CD4-positive, CD25-positive, alpha-beta regulatory T cell (primary cell): ENCODE results near the gene MAPKAPK2. TPM values are rescaled to one million over a fixed set of nuclear protein-coding genes. Genes with fewer than 3 reads are reported as not detected.
A peak's percentile ranks its signal among the peaks of the same experiment; 100 is the strongest.

Experiments
- ATAC-seq, 2 donors: fragments of 150-1000 bp; cut with Tn5 transposase; one replicate each; pipeline ENCODE4 v1.10.0; 2021; ENCODE audit warnings: low read depth in 2 of 2, moderate number of reproducible peaks in 2 of 2, moderate library complexity in 1 of 2
- DNase-seq, 3 donors: peaks; one replicate each; pipeline versions ENCODE4 v3.0.0 to v3.0.0-alpha.2; 2012 to 2022; ENCODE audit warnings: mixed read lengths in 1 of 3
- H3K27ac ChIP-seq: one replicate; pipeline ENCODE4 v1.7.0; 2013; ENCODE audit warnings: mild to moderate bottlenecking, low read length; ENCODE audit not compliant: insufficient read depth, poor library complexity, severe bottlenecking
- H3K27me3 ChIP-seq: one replicate; pipeline ENCODE4 v1.7.0; 2013; ENCODE audit warnings: low read length; ENCODE audit not compliant: control insufficient read depth, insufficient read depth
- H3K36me3 ChIP-seq: one replicate; pipeline ENCODE4 v1.7.0; 2013; ENCODE audit warnings: mild to moderate bottlenecking, low read length, moderate library complexity; ENCODE audit not compliant: control insufficient read depth, insufficient read depth
- H3K4me1 ChIP-seq: 2 replicates; pipeline ENCODE4 v1.7.0; 2013; ENCODE audit warnings: mild to moderate bottlenecking, low read length; ENCODE audit not compliant: insufficient read depth, control insufficient read depth, poor library complexity, severe bottlenecking
- H3K4me3 ChIP-seq: one replicate; pipeline ENCODE4 v1.7.0; 2013; ENCODE audit warnings: low read depth, mild to moderate bottlenecking, low read length, moderate library complexity
- H3K9me3 ChIP-seq, 2 experiments: 1 replicate in 1 of 2; 2 replicates in 1 of 2; pipeline ENCODE4 v1.7.0; 2013; ENCODE audit warnings: low read length in 2 of 2, mild to moderate bottlenecking in 1 of 2, moderate library complexity in 1 of 2; ENCODE audit not compliant: control insufficient read depth in 2 of 2
- H3K27ac Mint-ChIP-seq, 3 donors: one replicate each; pipeline ENCODE4 v1.8.0; 2020 to 2022; ENCODE audit warnings: mild to moderate bottlenecking in 3 of 3, mixed read lengths in 3 of 3, moderate library complexity in 2 of 3
- H3K27me3 Mint-ChIP-seq: one replicate; pipeline ENCODE4 v1.8.0; 2022; ENCODE audit warnings: mild to moderate bottlenecking, mixed read lengths
- H3K36me3 Mint-ChIP-seq: one replicate; pipeline ENCODE4 v1.8.0; 2020; ENCODE audit warnings: mixed read lengths
- H3K4me1 Mint-ChIP-seq, 4 donors: one replicate each; pipeline ENCODE4 v1.8.0; 2020 to 2022; ENCODE audit warnings: mixed read lengths in 4 of 4, mild to moderate bottlenecking in 1 of 4
- H3K4me3 Mint-ChIP-seq, 4 donors: one replicate each; pipeline ENCODE4 v1.8.0; 2020 to 2022; ENCODE audit warnings: mild to moderate bottlenecking in 4 of 4, mixed read lengths in 4 of 4, moderate library complexity in 3 of 4
- H3K9me3 Mint-ChIP-seq, 7 donors: one replicate each; pipeline ENCODE4 v1.8.0; 2020 to 2022; ENCODE audit warnings: mixed read lengths in 7 of 7, mild to moderate bottlenecking in 3 of 7, moderate library complexity in 2 of 7
- polyA plus RNA-seq, 4 donors: library from polyadenylated mRNA; unstranded; fragments of 300-500 nt; fragmentation: Illumina TruSeq; gene quantifications; one replicate each; pipeline ENCODE4 v1.2.3, GENCODE V29; 2021
- total RNA-seq: library from RNA; stranded (reverse); gene quantifications from one replicate; pipeline ENCODE4 v1.2.3, GENCODE V29; 2022

Gene MAPKAPK2
- total and polyA plus RNA-seq, 5 donors from 2014 or later = 2.4 to 167 (median 3.2) TPM

- Histone ChIP-seq H3K4me1 (peaks cover 76% of the 10 kb centered on the region), H3K4me3 (peak overlapping the region; percentile 8), H3K9me3 (no peaks in the 10 kb centered on the region), H3K27me3 (no peaks in the 10 kb centered on the region), H3K27ac (peak overlapping the region; percentile 47), H3K36me3 (no peaks in the 10 kb centered on the region)
- H3K4me1 Mint-ChIP-seq = peaks cover 29 to 88% (median 65%) of the 10 kb centered on the region in 4 donors
- no peak for ATAC-seq
- no peaks in the 10 kb centered on the region for H3K36me3 Mint-ChIP-seq
- peak overlapping the region; percentile 23 to 79 (median 52) for H3K4me3 Mint-ChIP-seq
- no peak for DNase-seq
- no peaks in the 10 kb centered on the region for H3K27me3 Mint-ChIP-seq
- peak overlapping the region; percentile 12 to 88 (median 87) for H3K27ac Mint-ChIP-seq
- no peaks in the 10 kb centered on the region for H3K9me3 Mint-ChIP-seq
These were observed 84.0 kb downstream of the MAPKAPK2 start for GRCh38 chr1:206768472-206769303.

GRCh38 chr1:206769304-206769731 is 84.6 kb downstream of the MAPKAPK2 start:
- Histone ChIP-seq H3K4me1 (peaks cover 76% of the 10 kb centered on the region), H3K36me3 (no peaks in the 10 kb centered on the region), H3K4me3 (peak overlapping the region; percentile 8), H3K27ac (peak overlapping the region; percentile 47), H3K9me3 (no peaks in the 10 kb centered on the region), H3K27me3 (no peaks in the 10 kb centered on the region)
- Mint-ChIP-seq H3K4me1 (peaks cover 29 to 88% (median 62%) of the 10 kb centered on the region in 4 donors), H3K27me3 (no peaks in the 10 kb centered on the region), H3K36me3 (no peaks in the 10 kb centered on the region), H3K9me3 (no peaks in the 10 kb centered on the region), H3K4me3 (peak overlapping the region in 3 of 4 donors; percentile 36 to 79 (median 68)), H3K27ac (peak overlapping the region in 2 of 3 donors; percentile 87 to 88)
- ATAC-seq (peak; percentile 52 to 56), DNase-seq (peak in 2 of 3 donors; percentile 53 to 87)

GRCh38 chr1:206770531-206771337 is 86.0 kb downstream of the MAPKAPK2 start, which contains the start of gene IL19:
Gene IL19 (plus strand): TSS chr1:206770773. CDS start chr1:206836663, 65,890 bp downstream.
- peak within 1 kb of the TSS in 2 of 3 donors; percentile 87 to 88 for H3K27ac Mint-ChIP-seq
- H3K9me3 Mint-ChIP-seq = no peaks in the 10 kb centered on the region
- H3K4me3 Mint-ChIP-seq = peak within 1 kb of the TSS; percentile 39 to 77 (median 67)
- H3K4me1 Mint-ChIP-seq = peaks cover 28 to 82% (median 52%) of the 10 kb centered on the region in 4 donors
- Histone ChIP-seq H3K4me1 (peaks cover 69% of the 10 kb centered on the region), H3K36me3 (no peaks in the 10 kb centered on the region), H3K4me3 (peak within 1 kb of the TSS; percentile 3), H3K27ac (peak within 1 kb of the TSS; percentile 47), H3K27me3 (no peaks in the 10 kb centered on the region), H3K9me3 (no peaks in the 10 kb centered on the region)
- no peak for DNase-seq
- H3K27me3 Mint-ChIP-seq = no peaks in the 10 kb centered on the region
- no peaks in the 10 kb centered on the region for H3K36me3 Mint-ChIP-seq
- peak in 1 of 2 donors; percentile 15 for ATAC-seq

- DNase-seq (no peak), ATAC-seq (no peak)
- no peak overlapping the region for H3K27ac ChIP-seq
- H3K4me1 Mint-ChIP-seq = peaks cover 24 to 76% (median 47%) of the 10 kb centered on the region in 4 donors
- no peaks in the 10 kb centered on the region for H3K27me3 Mint-ChIP-seq
- H3K4me3 Mint-ChIP-seq = peak overlapping the region in 3 of 4 donors; percentile 18 to 69 (median 65)
- no peak overlapping the region for H3K4me3 ChIP-seq
- peaks cover 64% of the 10 kb centered on the region for H3K4me1 ChIP-seq
- no peaks in the 10 kb centered on the region for H3K9me3 ChIP-seq
- H3K36me3 ChIP-seq = no peaks in the 10 kb centered on the region
- H3K27me3 ChIP-seq = no peaks in the 10 kb centered on the region
- peak overlapping the region in 2 of 3 donors; percentile 85 to 87 for H3K27ac Mint-ChIP-seq
- peaks cover 0 to 1% (median 0%) of the 10 kb centered on the region in 7 donors for H3K9me3 Mint-ChIP-seq
- H3K36me3 Mint-ChIP-seq = no peaks in the 10 kb centered on the region
These were observed 86.6 kb downstream of the MAPKAPK2 start for GRCh38 chr1:206771338-206771692.

DNA sequence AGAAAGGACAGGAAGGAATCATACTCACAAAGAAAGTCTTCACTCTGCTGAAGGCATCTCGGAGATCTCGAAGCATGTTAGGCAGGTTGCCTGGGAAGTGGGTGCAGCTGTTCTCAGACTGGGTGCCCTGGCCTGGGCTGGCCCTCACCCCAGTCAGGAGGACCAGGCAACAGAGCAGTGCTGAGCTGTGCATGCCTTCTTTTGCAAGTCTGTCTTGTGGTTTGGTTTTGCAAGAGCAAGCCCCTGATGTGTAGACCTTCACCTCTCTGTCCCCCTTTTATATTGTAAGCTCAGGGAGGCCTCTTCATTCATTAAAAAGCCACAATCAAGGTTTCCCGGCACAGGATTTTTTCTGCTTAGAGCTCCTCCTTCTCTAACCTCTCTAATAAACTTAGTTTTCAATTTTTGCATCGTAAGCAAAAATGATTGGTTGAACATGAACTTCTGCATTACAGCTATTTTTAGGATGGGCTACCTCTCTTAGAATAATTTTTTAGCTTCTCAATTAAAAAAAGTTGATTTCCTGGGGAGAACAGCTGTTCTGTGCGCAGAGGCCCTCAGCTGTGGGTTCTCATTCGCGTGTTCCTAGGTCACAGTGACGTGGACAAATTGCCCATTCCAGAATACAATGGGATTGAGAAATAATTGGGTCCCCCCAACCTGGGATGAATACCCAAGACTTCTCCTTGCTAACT is 87.7 kb downstream of the MAPKAPK2 start, which contains the start of gene IL10:
IL10 (minus strand) TSS at position 252 of the 695 bp plus-strand sequence; CDS start at position 193, 59 bp downstream.
- peak within 1 kb of the TSS in 3 of 4 donors; percentile 9 to 69 (median 18) for H3K4me3 Mint-ChIP-seq

DNA sequence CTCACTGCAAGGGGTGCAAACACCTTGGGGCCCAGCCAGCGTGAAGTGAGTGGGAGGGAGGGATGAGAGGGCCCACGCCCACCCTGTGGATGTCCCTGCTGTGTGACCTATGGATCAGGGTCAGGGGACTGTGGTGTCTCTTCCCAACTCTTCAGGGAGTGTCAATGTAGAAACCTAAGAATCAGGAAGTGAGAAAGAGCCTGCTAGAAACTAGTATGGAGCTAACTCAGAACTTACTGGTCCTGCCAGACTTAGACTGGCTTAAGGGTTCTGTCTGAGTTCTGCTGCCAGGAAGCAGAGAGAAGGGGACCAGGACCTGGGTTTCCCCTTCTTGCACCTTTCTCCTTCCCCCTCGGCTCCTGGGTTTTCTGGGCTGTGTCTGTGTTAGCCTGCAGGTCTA is 89.4 kb downstream of the MAPKAPK2 start:
- Histone ChIP-seq H3K27ac (no peak overlapping the region), H3K36me3 (no peaks in the 10 kb centered on the region), H3K4me3 (no peak overlapping the region), H3K4me1 (peaks cover 39% of the 10 kb centered on the region), H3K27me3 (no peaks in the 10 kb centered on the region), H3K9me3 (no peaks in the 10 kb centered on the region)
- no peak overlapping the region for H3K27ac Mint-ChIP-seq
- H3K9me3 Mint-ChIP-seq = peaks cover 0 to 1% (median 0%) of the 10 kb centered on the region in 7 donors
- DNase-seq (no peak), ATAC-seq (no peak)
- peaks cover 20 to 53% (median 30%) of the 10 kb centered on the region in 4 donors for H3K4me1 Mint-ChIP-seq
- H3K4me3 Mint-ChIP-seq = no peak overlapping the region
- H3K27me3 Mint-ChIP-seq = no peaks in the 10 kb centered on the region
- no peaks in the 10 kb centered on the region for H3K36me3 Mint-ChIP-seq

More for the DNA sequence above, 87.7 kb downstream of the MAPKAPK2 start, which contains the start of gene IL10:
- Histone ChIP-seq H3K27me3 (no peaks in the 10 kb centered on the region), H3K9me3 (no peaks in the 10 kb centered on the region), H3K36me3 (no peaks in the 10 kb centered on the region), H3K4me3 (no peak within 1 kb of the TSS), H3K27ac (no peak within 1 kb of the TSS), H3K4me1 (peaks cover 53% of the 10 kb centered on the region)
- no peaks in the 10 kb centered on the region for H3K36me3 Mint-ChIP-seq
- H3K27ac Mint-ChIP-seq = peak within 1 kb of the TSS in 2 of 3 donors; percentile 55 to 72
- H3K4me1 Mint-ChIP-seq = peaks cover 20 to 66% (median 38%) of the 10 kb centered on the region in 4 donors
- H3K9me3 Mint-ChIP-seq = peaks cover 0 to 1% (median 0%) of the 10 kb centered on the region in 7 donors
- no peaks in the 10 kb centered on the region for H3K27me3 Mint-ChIP-seq
- DNase-seq = no peak
- ATAC-seq = no peak

DNA sequence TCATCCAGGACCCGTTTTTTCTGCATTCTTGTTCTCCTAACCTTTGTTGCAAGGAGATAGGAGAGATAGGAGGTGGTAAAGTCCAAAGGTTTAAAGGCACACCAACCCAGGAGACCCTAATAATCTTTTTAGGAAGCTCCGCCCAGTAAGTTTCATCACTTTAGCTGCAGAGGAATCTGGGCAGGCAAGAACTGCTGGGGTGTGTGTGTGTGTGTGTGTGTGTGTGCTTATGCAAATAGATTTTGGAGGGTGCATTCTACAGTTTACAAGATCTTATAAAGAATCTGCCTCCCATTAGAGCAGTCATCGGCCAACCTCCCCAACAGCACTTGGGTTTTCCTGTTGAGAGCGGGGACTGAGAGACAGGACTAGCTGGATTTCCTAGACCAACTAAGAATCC is 91.5 kb downstream of the MAPKAPK2 start:
- Histone ChIP-seq H3K27me3 (no peaks in the 10 kb centered on the region), H3K27ac (no peak overlapping the region), H3K4me1 (peaks cover 18% of the 10 kb centered on the region), H3K9me3 (no peaks in the 10 kb centered on the region), H3K36me3 (no peaks in the 10 kb centered on the region), H3K4me3 (no peak overlapping the region)
- H3K27ac Mint-ChIP-seq = peak overlapping the region in 1 of 3 donors; percentile 47
- H3K27me3 Mint-ChIP-seq = no peaks in the 10 kb centered on the region
- peaks cover 6 to 32% (median 11%) of the 10 kb centered on the region in 4 donors for H3K4me1 Mint-ChIP-seq
- H3K36me3 Mint-ChIP-seq = no peaks in the 10 kb centered on the region
- peaks cover 0 to 3% (median 0%) of the 10 kb centered on the region in 7 donors for H3K9me3 Mint-ChIP-seq
- no peak for ATAC-seq
- no peak for DNase-seq
- H3K4me3 Mint-ChIP-seq = no peak overlapping the region
